G401.6 (cell line): ENCODE measurements around the gene TRIM33.
"Not testable (repeated sequence)": the region's sequence is repeated elsewhere in the genome, so short reads cannot be mapped to it uniquely, and the experiment has no call there.

Experiments
- FAIRE-seq: peaks from 2 replicates; lab custom pipeline; 2012; peaks lifted over from hg19 to GRCh38; lab: Jason Lieb, UNC

Gene TRIM33

GRCh38 chr1:114397601-114398000 is 113.4 kb downstream of the TRIM33 start:
- FAIRE-seq = no peak

GRCh38 chr1:114395863-114396262 is 115.1 kb downstream of the TRIM33 start:
- no peak for FAIRE-seq

GRCh38 chr1:114390960-114391359 is 120.0 kb downstream of the TRIM33 start:
- no peak for FAIRE-seq

- no peak for FAIRE-seq
Observed at GRCh38 chr1:114390361-114390760, 120.6 kb downstream of the TRIM33 start.

- FAIRE-seq = no peak
Observed at GRCh38 chr1:114388432-114389003, 122.5 kb downstream of the TRIM33 start.

- not testable (repeated sequence) for FAIRE-seq
Observed at GRCh38 chr1:114387585-114387984, 123.4 kb downstream of the TRIM33 start.

- FAIRE-seq = no peak
Observed at GRCh38 chr1:114387010-114387360, 124.0 kb downstream of the TRIM33 start.

- no peak for FAIRE-seq
Observed at GRCh38 chr1:114386129-114387009, 124.6 kb downstream of the TRIM33 start.

- FAIRE-seq = no peak
Observed at GRCh38 chr1:114384922-114385321, 126.1 kb downstream of the TRIM33 start.

- FAIRE-seq = no peak
Observed at GRCh38 chr1:114379987-114380386, 131.0 kb downstream of the TRIM33 start.

- no peak for FAIRE-seq
Observed at GRCh38 chr1:114379358-114379757, 131.6 kb downstream of the TRIM33 start.

GRCh38 chr1:114377356-114377755 is 133.6 kb downstream of the TRIM33 start:
- FAIRE-seq = no peak

- no peak for FAIRE-seq
Observed at GRCh38 chr1:114369930-114370329, 141.1 kb downstream of the TRIM33 start.

- FAIRE-seq = not testable (repeated sequence)
Observed at GRCh38 chr1:114369266-114369919, 141.6 kb downstream of the TRIM33 start.

GRCh38 chr1:114368560-114369255 is 142.3 kb downstream of the TRIM33 start:
- FAIRE-seq = no peak

- no peak for FAIRE-seq
Observed at GRCh38 chr1:114367810-114368209, 143.2 kb downstream of the TRIM33 start.

- not testable (repeated sequence) for FAIRE-seq
Observed at GRCh38 chr1:114363230-114363629, 147.8 kb downstream of the TRIM33 start.

GRCh38 chr1:114359791-114360190 is 151.2 kb downstream of the TRIM33 start:
- FAIRE-seq = no peak

GRCh38 chr1:114355240-114355639 is 155.8 kb downstream of the TRIM33 start:
- FAIRE-seq = no peak

GRCh38 chr1:114353262-114353661 is 157.7 kb downstream of the TRIM33 start:
- FAIRE-seq = no peak

GRCh38 chr1:114352797-114353196 is 158.2 kb downstream of the TRIM33 start:
- no peak for FAIRE-seq

- FAIRE-seq = no peak
Observed at GRCh38 chr1:114350731-114351445, 160.1 kb downstream of the TRIM33 start.
